Measurements from ENCODE around the gene ELFN2.

ELFN2 gene

DNA sequence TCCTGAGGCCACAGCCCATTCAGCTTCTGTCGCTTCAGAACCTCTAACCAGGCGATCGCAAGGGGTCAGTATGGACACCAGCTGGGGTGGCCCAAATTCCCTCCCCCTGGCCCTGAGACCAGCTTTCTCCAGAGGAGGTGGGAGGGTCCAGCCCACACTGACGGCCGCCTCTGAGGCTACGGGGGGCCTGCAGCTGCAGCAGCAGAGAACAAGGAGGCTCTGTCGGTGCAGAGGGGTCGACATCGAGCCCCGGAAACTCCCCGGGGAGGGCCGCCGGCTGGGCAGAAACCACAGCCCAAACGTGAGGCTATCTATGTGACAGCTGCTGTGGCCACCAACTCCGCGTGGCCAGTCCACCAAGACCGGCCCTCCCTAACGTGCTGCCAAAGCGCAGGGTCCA, 40.8 kb downstream of the ELFN2 start:
- TF ChIP-seq EGR1 (IDR thresholded peaks at IDR 0.05) = no peak
- no peak for TF ChIP-seq REST (IDR thresholded peaks at IDR 0.05; ENCODE audit: low read depth)
- no peak for TF ChIP-seq TAF1 (IDR thresholded peaks at IDR 0.05; ENCODE audit: low read depth)
- no peak for TF ChIP-seq ZBTB7A (IDR thresholded peaks at IDR 0.05; ENCODE audit: low read depth)
- no peak for TF ChIP-seq NFIC (IDR thresholded peaks at IDR 0.05)
- no peak for TF ChIP-seq TEAD4 (IDR thresholded peaks at IDR 0.05)
- no peak for TF ChIP-seq CEBPB (IDR thresholded peaks at IDR 0.05)
- TF ChIP-seq CREB1 (IDR thresholded peaks at IDR 0.05; ENCODE audit: low read depth) = no peak
- TF ChIP-seq YY1 (IDR thresholded peaks at IDR 0.05; ENCODE audit: low read depth) = no peak
- TF ChIP-seq RAD21 (IDR thresholded peaks at IDR 0.05; ENCODE audit: low read depth) = no peak
- TF ChIP-seq TCF12 (IDR thresholded peaks at IDR 0.05; ENCODE audit: low read depth) = no peak
- TF ChIP-seq EP300 (IDR thresholded peaks at IDR 0.05; ENCODE audit: borderline replicate concordance) = no peak
- TF ChIP-seq MAX (IDR thresholded peaks at IDR 0.05) = no peak
- TF ChIP-seq, protein P1, sequence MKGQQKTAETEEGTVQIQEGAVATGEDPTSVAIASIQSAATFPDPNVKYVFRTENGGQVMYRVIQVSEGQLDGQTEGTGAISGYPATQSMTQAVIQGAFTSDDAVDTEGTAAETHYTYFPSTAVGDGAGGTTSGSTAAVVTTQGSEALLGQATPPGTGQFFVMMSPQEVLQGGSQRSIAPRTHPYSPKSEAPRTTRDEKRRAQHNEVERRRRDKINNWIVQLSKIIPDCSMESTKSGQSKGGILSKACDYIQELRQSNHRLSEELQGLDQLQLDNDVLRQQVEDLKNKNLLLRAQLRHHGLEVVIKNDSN (IDR thresholded peaks at IDR 0.05) = no peak
- no peak for TF ChIP-seq FOXM1 (IDR thresholded peaks at IDR 0.05; ENCODE audit: borderline replicate concordance, low read depth)

GRCh38 chr22:37384691-37385090, 42.6 kb downstream of the ELFN2 start:
- no peak for TF ChIP-seq RAD21 (IDR thresholded peaks at IDR 0.05; ENCODE audit: low read depth)
- TF ChIP-seq MAX (IDR thresholded peaks at IDR 0.05) = no peak
- TF ChIP-seq EP300 (IDR thresholded peaks at IDR 0.05; ENCODE audit: borderline replicate concordance) = no peak
- TF ChIP-seq CEBPB (IDR thresholded peaks at IDR 0.05) = no peak
- TF ChIP-seq NFIC (IDR thresholded peaks at IDR 0.05) = no peak
- TF ChIP-seq FOXM1 (IDR thresholded peaks at IDR 0.05; ENCODE audit: borderline replicate concordance, low read depth) = no peak
- TF ChIP-seq, protein P1 (IDR thresholded peaks at IDR 0.05) = no peak
- no peak for TF ChIP-seq ZBTB7A (IDR thresholded peaks at IDR 0.05; ENCODE audit: low read depth)
- no peak for TF ChIP-seq REST (IDR thresholded peaks at IDR 0.05; ENCODE audit: low read depth)
- no peak for TF ChIP-seq YY1 (IDR thresholded peaks at IDR 0.05; ENCODE audit: low read depth)

DNA sequence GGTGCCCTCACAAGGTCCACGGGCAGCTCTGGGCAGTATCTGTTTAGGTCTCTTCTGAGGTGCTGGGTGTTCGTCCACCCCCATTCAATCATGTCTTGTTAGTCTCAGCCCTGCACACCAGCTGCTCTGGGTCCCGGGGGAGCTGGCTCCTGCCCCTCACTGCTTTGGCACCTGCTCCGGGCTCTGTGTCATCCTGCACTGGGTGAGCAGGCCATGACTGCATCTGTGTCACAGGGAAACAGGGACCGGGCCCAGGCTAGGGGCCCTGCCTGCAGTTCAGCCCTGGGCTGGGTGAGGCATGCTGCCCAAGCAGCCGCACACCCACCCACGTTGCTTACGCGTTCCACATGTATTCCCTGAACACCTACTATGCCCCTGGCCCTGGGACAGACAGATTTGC, 43.9 kb downstream of the ELFN2 start:
- TF ChIP-seq CEBPB (IDR thresholded peaks at IDR 0.05) (no peak), REST (IDR thresholded peaks at IDR 0.05; ENCODE audit: low read depth) (no peak), TEAD4 (IDR thresholded peaks at IDR 0.05) (no peak), EP300 (IDR thresholded peaks at IDR 0.05; ENCODE audit: borderline replicate concordance) (no peak), CREB1 (IDR thresholded peaks at IDR 0.05; ENCODE audit: low read depth) (no peak), NFIC (IDR thresholded peaks at IDR 0.05) (no peak)

DNA sequence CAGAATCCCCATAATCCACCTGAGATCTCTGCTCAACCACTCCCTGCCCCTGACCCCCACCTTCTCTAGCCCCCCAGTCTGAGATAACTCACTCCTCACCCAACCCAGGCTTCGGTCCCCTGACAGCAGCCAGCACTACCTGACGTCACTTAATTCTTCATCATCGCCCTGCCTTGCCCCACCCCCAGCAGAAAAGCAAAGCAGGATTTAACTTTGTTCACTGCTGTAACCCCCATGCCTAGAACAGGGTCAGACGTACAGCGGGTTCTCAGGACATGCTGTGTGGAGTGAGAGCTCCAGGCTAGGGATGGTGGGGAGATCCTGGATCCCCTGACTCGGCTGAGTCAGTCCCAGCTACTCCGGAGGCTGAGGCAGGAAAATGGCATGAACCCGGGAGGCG, 45.8 kb downstream of the ELFN2 start:
- no peak for TF ChIP-seq NFIC (IDR thresholded peaks at IDR 0.05)
- no peak for TF ChIP-seq EP300 (IDR thresholded peaks at IDR 0.05; ENCODE audit: borderline replicate concordance)
- TF ChIP-seq, protein P1 (IDR thresholded peaks at IDR 0.05) = no peak
- TF ChIP-seq EGR1 (IDR thresholded peaks at IDR 0.05) = no peak
- TF ChIP-seq TAF1 (IDR thresholded peaks at IDR 0.05; ENCODE audit: low read depth) = no peak
- no peak for TF ChIP-seq CREB1 (IDR thresholded peaks at IDR 0.05; ENCODE audit: low read depth)
- no peak for TF ChIP-seq RAD21 (IDR thresholded peaks at IDR 0.05; ENCODE audit: low read depth)

Measured in Ishikawa (cell line).